MV-4-11 (cell line): ENCODE results near the gene NAPEPLD.
"Not testable (repeated sequence)": the region's sequence is repeated elsewhere in the genome, so short reads cannot be mapped to it uniquely, and the experiment has no call there.

Source experiments
- DNase-seq: peaks from one replicate; lab custom pipeline; 2025; lab: John Stamatoyannopoulos, UW

NAPEPLD gene

GRCh38 chr7:103106703-103107070 lies 42.2 kb downstream of the NAPEPLD start:
- DNase-seq, result not testable (repeated sequence)

GRCh38 chr7:103106005-103106702 lies 42.7 kb downstream of the NAPEPLD start:
- no peak for DNase-seq

GRCh38 chr7:103101543-103101942 lies 47.4 kb downstream of the NAPEPLD start:
- DNase-seq, result no peak

- DNase-seq, result no peak
Measured at GRCh38 chr7:103100348-103100747, 48.6 kb downstream of the NAPEPLD start.

- no peak for DNase-seq
Measured at GRCh38 chr7:103097041-103097440, 51.9 kb downstream of the NAPEPLD start.

- DNase-seq, result not testable (repeated sequence)
Measured at GRCh38 chr7:103095558-103095957, 53.3 kb downstream of the NAPEPLD start.

- no peak for DNase-seq
Measured at GRCh38 chr7:103094102-103094501, 54.8 kb downstream of the NAPEPLD start.

- no peak for DNase-seq
Measured at GRCh38 chr7:103093429-103093828, 55.5 kb downstream of the NAPEPLD start.

GRCh38 chr7:103092321-103092720 lies 56.6 kb downstream of the NAPEPLD start:
- not testable (repeated sequence) for DNase-seq

- DNase-seq, result no peak
Measured at GRCh38 chr7:103083210-103083609, 65.7 kb downstream of the NAPEPLD start.

- DNase-seq, result no peak
Measured at GRCh38 chr7:103082497-103082896, 66.4 kb downstream of the NAPEPLD start.

- DNase-seq, result no peak
Measured at GRCh38 chr7:103080923-103081322, 68.0 kb downstream of the NAPEPLD start.

- no peak for DNase-seq
Measured at GRCh38 chr7:103079836-103080235, 69.1 kb downstream of the NAPEPLD start.

GRCh38 chr7:103078226-103078625 lies 70.7 kb downstream of the NAPEPLD start:
- peak; percentile 19 for DNase-seq

- no peak for DNase-seq
Measured at GRCh38 chr7:103077318-103077717, 71.6 kb downstream of the NAPEPLD start.

- peak; percentile 23 for DNase-seq
Measured at GRCh38 chr7:103076764-103077163, 72.1 kb downstream of the NAPEPLD start.

GRCh38 chr7:103075337-103075918 lies 73.5 kb downstream of the NAPEPLD start:
- no peak for DNase-seq

GRCh38 chr7:103074519-103075336 lies 74.2 kb downstream of the NAPEPLD start, which contains the start of the genes ARMC10 and FBXL13:
TSS of gene ARMC10 (plus strand) at chr7:103075140. CDS start at chr7:103075273, 133 bp downstream.
TSS of gene FBXL13 (minus strand) at chr7:103074796.
- peak; percentile 88 for DNase-seq

- DNase-seq, result no peak
Measured at GRCh38 chr7:103073989-103074518, 74.8 kb downstream of the NAPEPLD start.

- no peak for DNase-seq
Measured at GRCh38 chr7:103071000-103071399, 77.9 kb downstream of the NAPEPLD start.

GRCh38 chr7:103068414-103069403 lies 80.2 kb downstream of the NAPEPLD start:
- no peak for DNase-seq
